HepG2 (cell line): Measurements from ENCODE around the gene SLC39A10. TPM values are rescaled to one million over a fixed set of nuclear protein-coding genes. Genes with fewer than 3 reads are reported as not detected.

Experiments
- ATAC-seq: fragments of 200-7000 bp; cut with Tn5 transposase; 3 replicates; pipeline ENCODE4 v1.9.1; 2020; ENCODE audit warnings: mild to moderate bottlenecking, moderate library complexity
- BruUV-seq: library from RNA; stranded (reverse); fragments of 400-500 nt; replicated peaks from 2 replicates; lab custom pipeline; 2021; lab: Mats Ljungman, UMichigan
- CTCF ChIA-PET: fragments of 300-600 bp; formaldehyde crosslinking; extraction: SDS; loops from one replicate; lab custom pipeline; 2021; ENCODE audit warnings: low total read pairs, inconsistent platforms, low intra/inter-chr PET ratio; lab: Yijun Ruan, JAX
- POLR2A ChIA-PET: fragments of 350-600 bp; sonication (Branson Sonifier 250); formaldehyde crosslinking; loops from one replicate; lab custom pipeline; 2020; ENCODE audit warnings: antibody characterized with exemption, inconsistent platforms; lab: Yijun Ruan, JAX
- DNase-seq: peaks from one replicate; pipeline ENCODE4 v3.0.0-alpha.2; 2015; ENCODE audit warnings: low spot score
- FAIRE-seq: peaks from 3 replicates; lab custom pipeline; 2011; peaks lifted over from hg19 to GRCh38; lab: Jason Lieb, UNC
- H2AFZ ChIP-seq: one replicate; pipeline ENCODE4 v1.6.1; 2011; ENCODE audit warnings: low read length, inconsistent platforms
- H3K27ac ChIP-seq: fragments of 300-600 bp; 3 replicates; pipeline ENCODE4 v1.8.0; 2011; ENCODE audit warnings: mixed run types, mild to moderate bottlenecking, mixed read lengths, low read length, inconsistent platforms; ENCODE audit not compliant: insufficient read depth; ENCODE audit errors: extremely low read length
- H3K27me3 ChIP-seq, 2 experiments: fragments of 200-600 bp in 1 of 2; 2 replicates in 1 of 2; 3 replicates in 1 of 2; pipeline versions ENCODE4 v1.6.0 to v1.8.0; 2011; ENCODE audit warnings: low read length in 2 of 2, mild to moderate bottlenecking in 2 of 2, moderate library complexity in 2 of 2, inconsistent platforms in 1 of 2; ENCODE audit not compliant: insufficient read depth in 2 of 2, control insufficient read depth in 1 of 2
- H3K36me3 ChIP-seq, 2 experiments: fragments of 200-600 bp in 1 of 2; replicated peaks in 1 of 2; 2 replicates in 1 of 2; 3 replicates in 1 of 2; pipeline versions ENCODE4 v1.5.1 to v1.8.0; 2011; ENCODE audit warnings: low read length in 2 of 2, inconsistent platforms in 1 of 2; ENCODE audit not compliant: insufficient read depth in 2 of 2, control insufficient read depth in 1 of 2
- H3K4me1 ChIP-seq: 2 replicates; pipeline ENCODE4 v1.5.1; 2012; ENCODE audit warnings: low read length, inconsistent platforms; ENCODE audit not compliant: insufficient read depth
- H3K4me2 ChIP-seq: 2 replicates; pipeline ENCODE4 v1.6.0; 2011; ENCODE audit warnings: low read depth, low read length, inconsistent platforms
- H3K4me3 ChIP-seq, 3 experiments: fragments of 200-600 bp in 1 of 3; sonication (generic), shearing (Covaris generic) in 1 of 3; replicated peaks in 1 of 3; 2 replicates each; pipeline ENCODE4 v1.5.1; 2011 to 2016; ENCODE audit warnings: low read length in 3 of 3, inconsistent platforms in 2 of 3, low read depth in 2 of 3, mild to moderate bottlenecking in 2 of 3, control low read depth in 1 of 3, mixed read lengths in 1 of 3; ENCODE audit not compliant: insufficient read depth in 1 of 3
- H3K79me2 ChIP-seq: one replicate; pipeline ENCODE4 v1.6.1; 2011; ENCODE audit warnings: low read length, inconsistent platforms; ENCODE audit not compliant: insufficient read depth
- H3K9ac ChIP-seq: 2 replicates; pipeline ENCODE4 v1.6.0; 2011; ENCODE audit warnings: mild to moderate bottlenecking, low read depth, low read length, inconsistent platforms; ENCODE audit not compliant: insufficient read depth
- H3K9me3 ChIP-seq: 2 replicates; pipeline ENCODE4 v1.5.1; 2012; ENCODE audit warnings: mild to moderate bottlenecking, low read length
- H4K20me1 ChIP-seq: 2 replicates; pipeline ENCODE4 v1.6.0; 2011; ENCODE audit warnings: inconsistent platforms, mild to moderate bottlenecking, low read length, moderate library complexity; ENCODE audit not compliant: insufficient read depth
- CEBPG ChIP-seq: IDR thresholded peaks from 2 replicates; pipeline ENCODE4 v1.6.1; 2016
- MAZ ChIP-seq, 2 experiments: sonication (generic) in 1 of 2; formaldehyde crosslinking in 1 of 2; IDR thresholded peaks; 2 replicates each; pipeline versions ENCODE4 v1.5.0 to v1.6.1; 2012 to 2020; ENCODE audit warnings: low read depth in 2 of 2, mild to moderate bottlenecking in 2 of 2, borderline replicate concordance in 1 of 2, improper control_type of control experiment in 1 of 2, low read length in 1 of 2, missing genetic modification reagents in 1 of 2, moderate library complexity in 1 of 2
- NR0B2 ChIP-seq: sonication (generic); formaldehyde crosslinking; IDR thresholded peaks from 2 replicates; pipeline ENCODE4 v1.4.0; 2020; ENCODE audit warnings: mild to moderate bottlenecking, missing genetic modification reagents
- TAF1 ChIP-seq: sonication (generic); formaldehyde crosslinking; IDR thresholded peaks from 2 replicates; pipeline ENCODE4 v1.4.0; 2020; ENCODE audit warnings: missing genetic modification reagents
- TEAD3 ChIP-seq: optimal IDR thresholded peaks from 2 replicates; pipeline ENCODE3; 2016; ENCODE audit warnings: borderline replicate concordance
- ZNF382 ChIP-seq: sonication (generic); formaldehyde crosslinking; IDR thresholded peaks from 2 replicates; pipeline ENCODE4 v1.5.0; 2020; ENCODE audit warnings: missing genetic modification reagents, mild to moderate bottlenecking, borderline replicate concordance
- ZNF431 ChIP-seq: sonication (generic); formaldehyde crosslinking; IDR thresholded peaks from 2 replicates; pipeline ENCODE4 v1.9.0; 2022; ENCODE audit warnings: missing genetic modification reagents, low read depth, mild to moderate bottlenecking, borderline replicate concordance
- ZNF879 ChIP-seq: sonication (generic); formaldehyde crosslinking; IDR thresholded peaks from 2 replicates; pipeline ENCODE4 v1.8.1; 2023; ENCODE audit warnings: missing genetic modification reagents
- WGBS: methylation state at CpG from one replicate; pipeline ENCODE4 v1.1.6; 2017; ENCODE audit warnings: low lambda C conversion rate; 5-methylcytosine and 5-hydroxymethylcytosine counted together
- in situ Hi-C: cut with HindIII; loops from 2 replicates; pipeline ENCODE4 v1.10.0; 2017; ENCODE audit warnings: low pct_unique_long_range_greater_than_20kb; ENCODE audit not compliant: extremely low pct_ligation_motif_present
- intact Hi-C: fragments of 100-400 bp; cut with micrococcal nuclease; formaldehyde crosslinking; loops from one replicate; pipeline ENCODE4 v1.10.0; 2022; ENCODE audit not compliant: unreplicated experiment
- polyA plus RNA-seq, 8 experiments: library from polyadenylated mRNA; depleted of rRNA in 3 of 8; stranded (reverse) in 7 of 8; unstranded in 1 of 8; fragments of >200 nt; fragmentation: Illumina TruSeq in 4 of 8; extraction: Trizol in 4 of 8; gene quantifications; 2 replicates each; pipeline versions ENCODE4 v1.2.1 to v1.2.3, GENCODE V29; 2011 to 2016; ENCODE audit warnings: low read depth in 4 of 8, missing spikeins in 1 of 8, mixed read lengths in 1 of 8; ENCODE audit not compliant: insufficient read depth in 1 of 8
- total RNA-seq, 5 experiments: library from RNA; depleted of rRNA; stranded (reverse); fragments of >200 nt; fragmentation: Illumina TruSeq; extraction: Trizol; gene quantifications; 2 replicates each; pipeline ENCODE4 v1.2.3, GENCODE V29; 2016; ENCODE audit warnings: low read depth in 1 of 5
- TF ChIP-seq, protein P1 (sequence below), 2 experiments: sonication (generic) in 1 of 2; formaldehyde crosslinking in 1 of 2; IDR thresholded peaks; 2 replicates each; pipeline versions ENCODE4 v1.6.1 to v1.9.0; 2014 to 2022; ENCODE audit warnings: antibody characterized with exemption in 1 of 2, borderline replicate concordance in 1 of 2, inconsistent platforms in 1 of 2, low read depth in 1 of 2, missing genetic modification reagents in 1 of 2
- TF ChIP-seq, protein P2 (sequence below): sonication (generic); formaldehyde crosslinking; IDR thresholded peaks from 2 replicates; pipeline ENCODE4 v1.4.0; 2020; ENCODE audit warnings: missing genetic modification reagents

SLC39A10 gene
- total and polyA plus RNA-seq, 2 of the 13 experiments (the other 11 are each of a cell fraction or from before 2014, with no cell fraction given): 13.2 to 21.0 TPM

- Histone ChIP-seq H3K4me1 (peaks cover 12% of the 10 kb centered on the region), H3K79me2 (no peaks in the 10 kb centered on the region), H3K4me3 (no peak overlapping the region), H3K27ac (no peak overlapping the region), H3K27me3 (no peaks in the 10 kb centered on the region; a peak in 2 of 5 replicates), H3K9me3 (no peaks in the 10 kb centered on the region), H3K36me3 (no peaks in the 10 kb centered on the region), H2AFZ (no peak overlapping the region), H3K4me2 (no peak overlapping the region), H4K20me1 (no peaks in the 10 kb centered on the region), H3K9ac (no peak overlapping the region)
- in situ Hi-C loops: no loop called here
- DNase-seq: peak; percentile 57
- CTCF ChIA-PET: no interaction called here
- peak; percentile 95 for ATAC-seq
- intact Hi-C loops: no loop called here
- no TSS peak for BruUV-seq
- WGBS: 9% methylated on average over 3 of the region's 3 CpGs
- POLR2A ChIA-PET: no interaction called here
- no peak for FAIRE-seq
- TF ChIP-seq CEBPG (0 out of 2 replicates have a peak, but pooled peaks have one; percentile 6), MAZ (IDR thresholded peaks at IDR 0.05; ENCODE audit: borderline replicate concordance, low read depth, low read length) (peak; percentile 35; the same call in 1 of the 2 replicates), MAZ (CRISPR knock-in tag; IDR thresholded peaks at IDR 0.05; ENCODE audit: low read depth) (no peak), ZNF879 (no peak), ZNF382 (CRISPR knock-in tag) (no peak), TEAD3 (CRISPR knock-in tag) (peak; percentile 93), TAF1 (CRISPR knock-in tag) (no peak), ZNF431 (no peak), NR0B2 (CRISPR knock-in tag) (no peak)
- TF ChIP-seq, protein P1, sequence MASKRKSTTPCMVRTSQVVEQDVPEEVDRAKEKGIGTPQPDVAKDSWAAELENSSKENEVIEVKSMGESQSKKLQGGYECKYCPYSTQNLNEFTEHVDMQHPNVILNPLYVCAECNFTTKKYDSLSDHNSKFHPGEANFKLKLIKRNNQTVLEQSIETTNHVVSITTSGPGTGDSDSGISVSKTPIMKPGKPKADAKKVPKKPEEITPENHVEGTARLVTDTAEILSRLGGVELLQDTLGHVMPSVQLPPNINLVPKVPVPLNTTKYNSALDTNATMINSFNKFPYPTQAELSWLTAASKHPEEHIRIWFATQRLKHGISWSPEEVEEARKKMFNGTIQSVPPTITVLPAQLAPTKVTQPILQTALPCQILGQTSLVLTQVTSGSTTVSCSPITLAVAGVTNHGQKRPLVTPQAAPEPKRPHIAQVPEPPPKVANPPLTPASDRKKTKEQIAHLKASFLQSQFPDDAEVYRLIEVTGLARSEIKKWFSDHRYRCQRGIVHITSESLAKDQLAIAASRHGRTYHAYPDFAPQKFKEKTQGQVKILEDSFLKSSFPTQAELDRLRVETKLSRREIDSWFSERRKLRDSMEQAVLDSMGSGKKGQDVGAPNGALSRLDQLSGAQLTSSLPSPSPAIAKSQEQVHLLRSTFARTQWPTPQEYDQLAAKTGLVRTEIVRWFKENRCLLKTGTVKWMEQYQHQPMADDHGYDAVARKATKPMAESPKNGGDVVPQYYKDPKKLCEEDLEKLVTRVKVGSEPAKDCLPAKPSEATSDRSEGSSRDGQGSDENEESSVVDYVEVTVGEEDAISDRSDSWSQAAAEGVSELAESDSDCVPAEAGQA (IDR thresholded peaks at IDR 0.05; ENCODE audit: low read depth): no peak
- TF ChIP-seq, protein P1 (CRISPR knock-in tag; IDR thresholded peaks at IDR 0.05; ENCODE audit: borderline replicate concordance): no peak
- TF ChIP-seq, protein P2, sequence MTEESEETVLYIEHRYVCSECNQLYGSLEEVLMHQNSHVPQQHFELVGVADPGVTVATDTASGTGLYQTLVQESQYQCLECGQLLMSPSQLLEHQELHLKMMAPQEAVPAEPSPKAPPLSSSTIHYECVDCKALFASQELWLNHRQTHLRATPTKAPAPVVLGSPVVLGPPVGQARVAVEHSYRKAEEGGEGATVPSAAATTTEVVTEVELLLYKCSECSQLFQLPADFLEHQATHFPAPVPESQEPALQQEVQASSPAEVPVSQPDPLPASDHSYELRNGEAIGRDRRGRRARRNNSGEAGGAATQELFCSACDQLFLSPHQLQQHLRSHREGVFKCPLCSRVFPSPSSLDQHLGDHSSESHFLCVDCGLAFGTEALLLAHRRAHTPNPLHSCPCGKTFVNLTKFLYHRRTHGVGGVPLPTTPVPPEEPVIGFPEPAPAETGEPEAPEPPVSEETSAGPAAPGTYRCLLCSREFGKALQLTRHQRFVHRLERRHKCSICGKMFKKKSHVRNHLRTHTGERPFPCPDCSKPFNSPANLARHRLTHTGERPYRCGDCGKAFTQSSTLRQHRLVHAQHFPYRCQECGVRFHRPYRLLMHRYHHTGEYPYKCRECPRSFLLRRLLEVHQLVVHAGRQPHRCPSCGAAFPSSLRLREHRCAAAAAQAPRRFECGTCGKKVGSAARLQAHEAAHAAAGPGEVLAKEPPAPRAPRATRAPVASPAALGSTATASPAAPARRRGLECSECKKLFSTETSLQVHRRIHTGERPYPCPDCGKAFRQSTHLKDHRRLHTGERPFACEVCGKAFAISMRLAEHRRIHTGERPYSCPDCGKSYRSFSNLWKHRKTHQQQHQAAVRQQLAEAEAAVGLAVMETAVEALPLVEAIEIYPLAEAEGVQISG (CRISPR knock-in tag): no peak
These were observed 44.2 kb upstream of the SLC39A10 start for GRCh38 chr2:195612611-195613495.
